GM18868 (cell line): ENCODE results near the gene ZNF516.
"Not testable (repeated sequence)": the region's sequence is repeated elsewhere in the genome, so short reads cannot be mapped to it uniquely, and the experiment has no call there.

Source experiments
- ATAC-seq: cut with Tn5 transposase; IDR thresholded peaks from one replicate; pipeline ENCODE4 v1.9.1; 2021; ENCODE audit warnings: mild to moderate bottlenecking, moderate library complexity; ENCODE audit not compliant: unreplicated experiment

ZNF516 gene

DNA sequence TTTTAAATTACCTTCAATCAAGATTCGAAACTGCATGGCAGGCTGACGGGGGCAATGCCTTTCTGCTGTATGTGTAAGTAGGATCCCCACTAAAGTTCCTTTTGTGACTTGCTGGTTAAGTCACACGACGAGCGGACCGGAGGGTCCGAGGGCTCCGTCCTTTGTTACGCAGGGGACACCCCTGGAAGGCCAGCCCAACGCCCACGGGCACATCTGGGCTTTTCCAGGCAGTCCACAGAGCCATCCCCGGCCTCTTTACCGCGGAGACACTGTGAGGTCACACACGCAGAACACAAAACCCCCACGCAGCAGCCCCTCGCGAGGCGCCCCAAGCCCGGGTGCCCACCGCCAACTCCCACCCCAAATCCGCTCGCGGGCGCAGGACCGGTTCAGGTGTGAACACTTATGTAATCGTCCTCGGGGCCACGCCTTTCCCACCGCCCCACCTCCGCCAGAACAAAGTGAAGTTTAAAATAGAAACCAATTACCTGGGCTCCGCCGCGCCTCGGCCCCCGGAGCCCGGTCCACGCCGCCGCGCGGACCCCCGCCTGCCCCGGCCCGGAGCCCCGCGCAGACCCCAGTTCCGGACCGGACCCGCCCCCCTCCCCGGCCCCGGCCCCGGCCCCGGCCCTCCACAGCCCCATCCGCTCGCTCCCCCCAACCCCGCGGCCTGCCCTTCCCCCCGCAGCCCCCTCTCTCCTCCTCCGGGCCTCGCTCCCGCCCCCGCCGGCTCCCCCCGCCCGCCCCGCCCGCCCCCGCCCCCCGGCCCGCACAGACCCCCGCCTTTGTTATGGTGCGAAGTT lies 4.2 kb downstream of the ZNF516 start:
- ATAC-seq, result no peak

- no peak for ATAC-seq
Measured at GRCh38 chr18:76490033-76490432, 5.0 kb downstream of the ZNF516 start.

DNA sequence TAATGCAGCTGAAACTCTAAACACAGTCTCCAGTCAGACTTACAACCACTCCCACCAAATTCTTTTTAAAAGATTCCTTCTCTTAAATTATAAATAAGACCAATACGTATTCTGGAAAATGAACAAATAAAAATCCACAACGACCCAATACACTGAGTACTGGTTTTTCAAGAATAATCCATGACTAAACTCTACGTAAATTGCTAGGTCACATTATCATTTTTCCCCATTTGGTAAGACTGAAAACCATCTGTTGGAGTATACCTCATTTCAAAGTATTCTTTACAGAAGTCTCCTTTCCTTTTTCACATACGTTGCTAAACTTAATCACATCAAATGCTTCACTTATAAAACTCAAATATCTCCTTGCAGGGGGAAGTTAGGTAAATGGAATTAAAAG lies 6.0 kb downstream of the ZNF516 start:
- no peak for ATAC-seq

DNA sequence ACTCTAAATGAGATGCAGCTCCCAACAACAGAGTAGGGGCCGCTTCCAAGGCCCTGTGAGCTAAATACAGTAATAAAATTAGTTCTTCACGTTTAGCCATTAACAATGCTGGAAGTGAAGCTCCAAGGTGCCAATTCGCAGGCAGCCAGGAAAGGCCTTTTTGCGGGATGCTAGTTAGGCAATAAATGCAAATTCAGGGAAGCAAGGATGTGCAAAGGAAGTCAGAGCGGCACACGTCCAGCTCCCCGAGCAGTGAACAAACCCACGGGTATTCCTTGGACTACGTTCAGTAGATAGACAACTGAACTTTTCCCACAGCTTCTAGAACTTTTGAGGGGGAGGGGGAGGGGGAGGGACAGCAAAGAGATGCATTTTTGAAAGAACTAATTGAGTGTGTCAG lies 6.9 kb downstream of the ZNF516 start:
- no peak for ATAC-seq

DNA sequence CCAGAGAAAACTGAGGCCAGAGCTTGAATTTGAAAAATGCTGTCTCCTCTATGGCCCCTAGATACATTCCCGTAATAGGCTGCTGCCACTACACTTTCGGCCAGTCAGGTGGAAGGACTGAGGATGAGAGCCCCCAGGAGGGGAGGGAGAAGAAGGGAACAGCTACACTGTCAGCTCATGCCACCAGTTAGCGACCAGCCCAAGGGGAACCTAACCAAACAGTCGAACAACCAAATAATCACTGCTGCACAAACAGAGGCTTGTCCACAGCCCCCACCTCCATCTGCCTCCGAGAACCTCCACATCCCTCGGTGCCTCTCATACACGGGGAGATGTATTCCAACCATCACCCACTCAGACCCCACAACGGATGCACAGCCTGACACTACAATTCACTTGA lies 7.3 kb downstream of the ZNF516 start:
- no peak for ATAC-seq

DNA sequence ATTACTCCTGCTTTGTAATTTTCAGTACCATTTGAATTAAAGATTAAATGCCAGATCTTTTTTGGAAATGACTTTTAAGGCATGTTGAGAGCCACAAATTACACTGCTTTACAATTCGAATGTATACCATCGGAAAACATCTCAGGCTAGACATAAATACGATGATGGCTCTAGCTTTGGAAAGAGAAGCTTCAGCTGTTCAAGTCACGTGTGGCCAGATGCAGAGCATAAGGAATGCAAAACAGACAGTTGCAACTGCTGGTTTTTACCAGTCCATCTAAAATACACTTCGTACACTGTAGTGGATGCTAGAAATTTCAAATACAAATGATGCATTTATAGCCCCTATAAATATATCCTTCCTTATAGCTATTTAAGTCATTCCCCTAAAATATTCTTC lies 8.0 kb downstream of the ZNF516 start:
- ATAC-seq, result no peak

DNA sequence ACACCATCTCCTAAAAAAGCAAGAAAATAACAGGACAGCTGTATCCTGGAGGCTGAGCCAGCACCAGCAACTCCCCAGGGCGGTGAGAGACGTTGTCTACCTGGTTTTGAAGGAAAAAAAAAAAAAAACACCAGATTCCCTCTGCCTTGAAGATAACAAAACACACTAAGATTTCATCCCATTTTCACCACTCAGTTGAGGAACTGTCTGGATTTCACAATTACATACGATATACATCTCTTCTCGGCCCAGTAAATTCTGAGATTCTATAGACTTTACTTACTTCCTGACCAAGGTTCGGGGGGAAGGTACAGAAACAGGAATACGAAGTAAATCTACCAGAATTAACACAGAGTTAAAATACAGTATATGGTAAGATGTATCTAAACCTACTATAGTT lies 8.5 kb downstream of the ZNF516 start:
- no peak for ATAC-seq

GRCh38 chr18:76486038-76486437 lies 9.0 kb downstream of the ZNF516 start:
- no peak for ATAC-seq

DNA sequence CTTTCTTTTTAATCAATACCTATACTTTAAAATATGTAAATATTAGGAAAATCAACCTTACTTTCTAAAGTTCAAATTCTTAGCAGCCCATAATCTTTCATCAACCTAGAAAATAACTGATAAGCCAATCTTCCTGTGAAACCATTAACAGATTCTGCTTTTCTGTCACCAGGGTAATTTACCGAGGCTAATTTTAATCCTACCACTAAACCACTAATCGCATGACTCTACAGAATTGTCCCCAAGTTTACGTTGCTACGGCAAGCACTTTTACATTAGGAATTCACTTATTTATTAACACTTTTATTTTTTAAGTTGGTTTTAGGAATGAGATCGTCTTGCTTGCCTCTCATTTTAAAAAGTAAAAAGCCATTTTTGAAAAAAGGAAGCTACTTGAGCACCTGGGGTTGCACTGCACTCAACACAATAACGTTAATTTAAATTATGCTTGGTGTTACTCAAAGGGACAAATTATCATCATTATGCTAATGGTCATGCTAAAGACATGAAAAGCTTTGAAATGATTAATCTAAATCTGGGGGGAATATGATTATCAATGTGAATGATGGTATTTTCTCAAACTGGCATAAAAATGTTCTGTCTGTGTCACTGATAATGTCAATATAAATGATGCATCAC lies 10.2 kb downstream of the ZNF516 start:
- peak; percentile 79 for ATAC-seq

DNA sequence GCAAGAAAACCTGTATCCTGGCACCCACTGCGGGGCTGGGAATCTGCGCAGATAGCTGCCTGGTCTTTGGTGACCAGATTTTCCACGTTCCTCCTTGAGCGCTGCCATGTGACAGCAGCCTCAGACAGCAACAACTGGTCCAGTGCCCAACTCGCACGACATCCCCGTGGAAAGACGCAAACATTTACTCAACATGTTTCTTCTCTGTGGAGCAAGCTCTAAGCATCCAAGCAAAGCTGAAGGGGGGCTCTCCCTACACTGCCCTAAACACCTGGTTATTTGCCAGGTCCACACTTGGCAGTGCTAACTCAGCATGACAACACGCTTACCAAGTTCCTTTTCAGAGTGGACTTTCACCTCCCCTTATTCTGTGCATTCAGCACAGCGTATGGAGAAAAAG lies 11.3 kb downstream of the ZNF516 start:
- no peak for ATAC-seq

GRCh38 chr18:76482971-76483691 lies 11.9 kb downstream of the ZNF516 start:
- no peak for ATAC-seq

- ATAC-seq, result no peak
Measured at GRCh38 chr18:76482267-76482666, 12.8 kb downstream of the ZNF516 start.

GRCh38 chr18:76480913-76481312 lies 14.1 kb downstream of the ZNF516 start:
- no peak for ATAC-seq

- ATAC-seq, result no peak
Measured at GRCh38 chr18:76479351-76480238, 15.4 kb downstream of the ZNF516 start.

- ATAC-seq, result peak; percentile 69
Measured at GRCh38 chr18:76476665-76477561, 18.1 kb downstream of the ZNF516 start.

DNA sequence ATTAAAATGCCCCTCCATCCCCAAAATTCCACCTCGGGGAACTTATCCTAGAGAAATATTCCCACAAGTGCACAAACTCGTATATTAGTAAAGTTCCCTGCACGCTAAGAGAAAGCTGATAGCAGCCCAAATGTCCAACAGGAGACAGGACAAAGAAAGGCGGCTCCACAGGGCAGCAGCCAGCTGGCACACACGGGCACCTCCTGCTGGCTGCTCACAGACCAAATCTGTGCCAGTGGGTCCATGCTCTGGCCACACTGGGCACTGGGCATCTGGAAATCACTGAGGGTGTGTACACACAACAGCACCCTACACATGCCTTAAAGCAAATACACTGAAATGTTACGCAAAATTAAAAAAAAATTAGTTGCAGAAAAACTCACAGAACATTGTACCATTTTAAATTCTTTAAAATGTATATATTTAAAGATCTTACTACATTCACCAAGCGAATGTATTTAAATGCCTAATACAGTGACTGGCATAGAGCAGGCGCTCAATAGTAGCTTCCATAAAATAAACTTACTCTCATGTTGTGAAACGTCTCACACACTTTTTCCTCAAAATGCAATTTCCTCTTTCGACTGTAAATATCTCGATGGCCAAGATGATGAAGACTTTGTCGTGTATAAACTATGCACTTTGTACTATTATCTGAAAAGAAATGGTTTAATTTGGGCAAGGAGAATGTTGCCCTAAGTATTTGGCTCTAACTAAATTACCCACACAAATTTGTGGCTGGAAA lies 19.4 kb downstream of the ZNF516 start:
- ATAC-seq, result no peak

- ATAC-seq, result peak; percentile 39
Measured at GRCh38 chr18:76474824-76475223, 20.2 kb downstream of the ZNF516 start.

GRCh38 chr18:76473521-76473920 lies 21.5 kb downstream of the ZNF516 start:
- ATAC-seq, result not testable (repeated sequence)

GRCh38 chr18:76472829-76473228 lies 22.2 kb downstream of the ZNF516 start:
- no peak for ATAC-seq
